ENCODE measurements around the gene GPR107.

The GPR107 gene

GRCh38 chr9:130054820-130055219 lies 1.1 kb downstream of the GPR107 start:
- H3K27ac ChIP-seq = peak overlapping the region; percentile 90
- no peaks in the 10 kb centered on the region for H3K27me3 ChIP-seq
- H3K36me3 ChIP-seq = peaks cover 14% of the 10 kb centered on the region
- peak overlapping the region; percentile 96 for H3K4me3 ChIP-seq (ENCODE audit: low read depth in 1 of 2, low read length in 1 of 2)
- H3K4me1 ChIP-seq (ENCODE audit: control insufficient read depth in 1 of 2, insufficient read depth in 1 of 2, low read depth in 1 of 2, low read length in 1 of 2) = peaks cover 25 to 27% of the 10 kb centered on the region in 2 experiments
- TF ChIP-seq CTCF (IDR thresholded peaks at IDR 0.05) = no peak
- no peaks in the 10 kb centered on the region for H3K9me3 ChIP-seq

GRCh38 chr9:130058154-130058553 lies 4.4 kb downstream of the GPR107 start:
- no peak for TF ChIP-seq CTCF (IDR thresholded peaks at IDR 0.05)
- H3K4me3 ChIP-seq (ENCODE audit: low read depth in 1 of 2, low read length in 1 of 2) = no peak overlapping the region
- H3K27me3 ChIP-seq = no peaks in the 10 kb centered on the region
- H3K9me3 ChIP-seq = no peaks in the 10 kb centered on the region
- no peak overlapping the region for H3K27ac ChIP-seq
- H3K4me1 ChIP-seq (ENCODE audit: control insufficient read depth in 1 of 2, insufficient read depth in 1 of 2, low read depth in 1 of 2, low read length in 1 of 2) = peaks cover 19 to 26% of the 10 kb centered on the region in 2 experiments
- H3K36me3 ChIP-seq = peaks cover 14% of the 10 kb centered on the region

- TF ChIP-seq CTCF (IDR thresholded peaks at IDR 0.05) = no peak
- Histone ChIP-seq H3K4me1 (ENCODE audit: control insufficient read depth in 1 of 2, insufficient read depth in 1 of 2, low read depth in 1 of 2, low read length in 1 of 2) (peaks cover 17 to 23% of the 10 kb centered on the region in 2 experiments), H3K36me3 (peaks cover 14% of the 10 kb centered on the region), H3K27ac (no peak overlapping the region), H3K27me3 (no peaks in the 10 kb centered on the region), H3K9me3 (no peaks in the 10 kb centered on the region), H3K4me3 (ENCODE audit: low read depth in 1 of 2, low read length in 1 of 2) (no peak overlapping the region)
Measured at GRCh38 chr9:130058887-130059286, 5.2 kb downstream of the GPR107 start.

GRCh38 chr9:130060296-130060695 lies 6.6 kb downstream of the GPR107 start:
- Histone ChIP-seq H3K27ac (no peak overlapping the region), H3K4me1 (ENCODE audit: control insufficient read depth in 1 of 2, insufficient read depth in 1 of 2, low read depth in 1 of 2, low read length in 1 of 2) (peaks cover 8 to 12% of the 10 kb centered on the region in 2 experiments), H3K36me3 (peaks cover 20% of the 10 kb centered on the region), H3K9me3 (no peaks in the 10 kb centered on the region), H3K4me3 (ENCODE audit: low read depth in 1 of 2, low read length in 1 of 2) (no peak overlapping the region), H3K27me3 (no peaks in the 10 kb centered on the region)
- no peak for TF ChIP-seq CTCF (IDR thresholded peaks at IDR 0.05)

GRCh38 chr9:130062750-130063149 lies 9.0 kb downstream of the GPR107 start:
- peaks cover 11 to 15% of the 10 kb centered on the region in 2 experiments for H3K4me1 ChIP-seq (ENCODE audit: control insufficient read depth in 1 of 2, insufficient read depth in 1 of 2, low read depth in 1 of 2, low read length in 1 of 2)
- H3K27me3 ChIP-seq = no peaks in the 10 kb centered on the region
- TF ChIP-seq CTCF (IDR thresholded peaks at IDR 0.05) = no peak
- H3K9me3 ChIP-seq = no peaks in the 10 kb centered on the region
- peaks cover 20% of the 10 kb centered on the region for H3K36me3 ChIP-seq
- no peak overlapping the region for H3K4me3 ChIP-seq (ENCODE audit: low read depth in 1 of 2, low read length in 1 of 2)
- no peak overlapping the region for H3K27ac ChIP-seq

GRCh38 chr9:130064621-130065020 lies 10.9 kb downstream of the GPR107 start:
- Histone ChIP-seq H3K27ac (no peak overlapping the region), H3K27me3 (no peaks in the 10 kb centered on the region), H3K4me3 (ENCODE audit: low read depth in 1 of 2, low read length in 1 of 2) (no peak overlapping the region), H3K9me3 (no peaks in the 10 kb centered on the region), H3K4me1 (ENCODE audit: control insufficient read depth in 1 of 2, insufficient read depth in 1 of 2, low read depth in 1 of 2, low read length in 1 of 2) (peaks cover 30 to 33% of the 10 kb centered on the region in 2 experiments), H3K36me3 (peaks cover 6% of the 10 kb centered on the region)
- TF ChIP-seq CTCF (IDR thresholded peaks at IDR 0.05) = no peak

Measured in neutrophil (primary cell).